NCI-H1694 (cell line): ENCODE measurements around the gene TSSK2.

Experiments
- DNase-seq: peaks from one replicate; lab custom pipeline; 2025; lab: John Stamatoyannopoulos, UW

The TSSK2 gene

GRCh38 chr22:19106886-19107729 lies 24.0 kb upstream of the TSSK2 start:
- no peak for DNase-seq

DNA sequence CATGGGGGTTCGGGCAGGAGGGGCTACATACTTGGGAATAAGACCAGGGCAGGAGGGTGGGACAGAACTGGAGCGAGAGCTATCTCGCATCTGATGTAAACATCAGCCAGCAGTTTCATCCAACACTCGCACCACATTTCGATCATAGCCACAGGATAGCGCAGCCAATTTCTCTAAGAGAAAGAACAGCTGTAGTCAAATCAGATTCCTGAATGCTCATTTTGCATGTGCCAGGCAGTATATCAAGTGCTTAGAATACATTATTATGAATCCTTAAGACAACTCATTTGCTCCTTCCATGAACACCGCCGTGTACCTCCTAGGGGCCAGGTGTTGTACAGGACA lies 23.4 kb upstream of the TSSK2 start:
- DNase-seq = no peak

GRCh38 chr22:19108807-19109197 lies 22.3 kb upstream of the TSSK2 start:
- DNase-seq = no peak

GRCh38 chr22:19109198-19110063 lies 21.7 kb upstream of the TSSK2 start:
- no peak for DNase-seq

DNA sequence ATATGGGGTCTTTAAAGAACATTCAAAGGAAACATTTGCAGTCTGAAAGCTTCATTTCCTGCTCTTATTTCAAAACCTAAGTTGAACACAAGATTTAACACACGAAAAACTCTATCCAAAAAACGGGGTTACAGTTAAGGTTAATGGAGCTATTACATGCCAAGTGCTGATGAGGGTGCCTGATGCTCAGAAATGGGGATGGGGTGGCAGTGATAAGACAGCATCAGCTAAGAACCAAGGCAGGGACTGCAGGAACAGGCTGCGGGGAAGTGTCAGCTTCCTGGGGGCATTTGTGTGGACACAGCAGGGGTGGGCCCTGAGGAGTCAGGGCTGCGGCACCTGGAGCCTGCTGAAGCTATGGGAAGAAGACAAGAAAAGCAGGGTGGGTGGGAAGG lies 21.0 kb upstream of the TSSK2 start:
- DNase-seq = no peak

- no peak for DNase-seq
Observed at GRCh38 chr22:19110646-19111045, 20.5 kb upstream of the TSSK2 start.

GRCh38 chr22:19111140-19111539 lies 20.0 kb upstream of the TSSK2 start:
- no peak for DNase-seq

DNA sequence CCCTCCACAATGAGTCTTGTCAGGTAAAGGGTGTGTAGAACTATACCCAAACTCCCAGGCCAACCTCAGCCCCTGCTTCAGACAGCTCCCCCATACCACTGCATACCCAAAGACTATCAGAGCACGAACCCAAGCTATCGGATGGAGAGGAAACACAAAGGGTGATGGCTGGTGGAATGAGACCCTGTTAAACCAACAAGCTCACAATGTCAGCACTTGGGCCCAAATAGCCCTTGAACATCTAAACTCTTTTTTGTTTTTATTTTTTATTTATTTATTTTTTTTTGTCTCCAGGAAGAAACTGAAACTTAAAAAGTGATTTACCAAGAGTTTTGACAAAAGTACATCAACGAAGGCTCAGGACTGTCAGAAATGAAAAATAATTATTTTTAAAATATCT lies 19.5 kb upstream of the TSSK2 start:
- no peak for DNase-seq

DNA sequence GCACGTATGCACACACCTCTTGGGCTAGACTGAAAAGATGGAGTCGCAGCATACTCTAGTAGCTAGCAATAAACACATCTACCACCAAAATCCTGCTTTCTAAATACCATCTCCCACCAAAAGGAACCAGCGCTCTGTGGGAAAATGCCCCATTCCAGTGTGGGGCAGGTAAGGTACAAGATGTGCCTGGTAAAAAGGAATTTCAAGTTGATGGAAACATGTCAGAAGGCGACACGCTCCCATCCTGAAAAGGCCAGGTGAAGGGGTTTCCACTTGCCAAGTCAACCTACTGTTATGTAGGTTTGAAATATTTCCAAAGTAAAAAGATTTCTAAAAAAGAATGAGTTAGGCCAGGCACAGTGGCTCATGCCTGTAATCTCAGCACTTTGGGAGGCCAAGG lies 17.7 kb upstream of the TSSK2 start:
- no peak for DNase-seq

- DNase-seq = no peak
Observed at GRCh38 chr22:19114984-19115552, 16.0 kb upstream of the TSSK2 start.

DNA sequence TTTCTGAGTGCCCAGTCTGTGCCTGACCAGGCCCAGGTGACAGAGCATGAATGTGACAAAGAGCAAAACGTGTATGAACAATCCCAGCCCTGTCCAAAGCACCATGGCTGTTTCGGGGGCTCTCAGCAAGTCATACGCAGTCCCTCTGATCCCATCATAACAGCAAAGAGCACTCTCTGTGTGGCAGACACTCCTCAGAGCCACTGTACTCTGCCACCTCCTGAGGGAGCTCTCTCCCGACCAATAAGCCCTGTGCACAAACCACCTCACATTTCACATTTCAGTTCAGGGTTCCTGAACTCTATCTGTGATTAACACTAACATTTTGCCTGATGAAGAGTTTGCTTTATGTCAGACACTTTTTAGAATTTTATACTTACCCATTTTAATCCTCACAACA lies 15.5 kb upstream of the TSSK2 start:
- DNase-seq = no peak

- no peak for DNase-seq
Observed at GRCh38 chr22:19117111-19117512, 14.0 kb upstream of the TSSK2 start.

GRCh38 chr22:19118329-19118880 lies 12.7 kb upstream of the TSSK2 start:
- DNase-seq = no peak

- DNase-seq = no peak
Observed at GRCh38 chr22:19119949-19120348, 11.2 kb upstream of the TSSK2 start.

- DNase-seq = no peak
Observed at GRCh38 chr22:19120829-19121630, 10.1 kb upstream of the TSSK2 start.

DNA sequence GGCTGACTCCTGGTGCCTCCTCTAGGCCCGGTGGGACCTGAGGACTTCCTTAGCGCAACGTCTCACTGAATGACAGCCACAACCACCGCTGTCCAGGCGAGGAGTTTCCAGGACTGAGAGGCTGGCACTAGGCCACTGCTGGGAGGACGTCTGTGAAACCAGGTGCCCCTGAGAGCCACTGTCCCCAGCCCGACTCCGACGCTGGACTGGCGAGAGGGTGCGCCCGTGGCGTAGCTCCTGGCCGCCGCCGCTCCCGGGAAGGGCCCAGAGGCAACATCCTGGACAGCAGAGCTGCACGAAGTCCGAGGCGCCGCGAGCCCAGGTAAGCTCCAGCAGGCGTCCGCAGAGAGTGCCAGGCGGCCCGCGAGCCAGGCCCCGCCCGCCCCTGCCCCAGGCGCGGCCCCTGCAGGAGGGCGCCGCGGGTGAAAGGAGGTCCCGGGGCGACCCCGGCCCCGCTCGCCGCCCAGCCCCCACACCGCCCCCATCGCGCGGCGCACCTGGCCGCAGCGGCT lies 9.4 kb upstream of the TSSK2 start:
- DNase-seq = no peak

DNA sequence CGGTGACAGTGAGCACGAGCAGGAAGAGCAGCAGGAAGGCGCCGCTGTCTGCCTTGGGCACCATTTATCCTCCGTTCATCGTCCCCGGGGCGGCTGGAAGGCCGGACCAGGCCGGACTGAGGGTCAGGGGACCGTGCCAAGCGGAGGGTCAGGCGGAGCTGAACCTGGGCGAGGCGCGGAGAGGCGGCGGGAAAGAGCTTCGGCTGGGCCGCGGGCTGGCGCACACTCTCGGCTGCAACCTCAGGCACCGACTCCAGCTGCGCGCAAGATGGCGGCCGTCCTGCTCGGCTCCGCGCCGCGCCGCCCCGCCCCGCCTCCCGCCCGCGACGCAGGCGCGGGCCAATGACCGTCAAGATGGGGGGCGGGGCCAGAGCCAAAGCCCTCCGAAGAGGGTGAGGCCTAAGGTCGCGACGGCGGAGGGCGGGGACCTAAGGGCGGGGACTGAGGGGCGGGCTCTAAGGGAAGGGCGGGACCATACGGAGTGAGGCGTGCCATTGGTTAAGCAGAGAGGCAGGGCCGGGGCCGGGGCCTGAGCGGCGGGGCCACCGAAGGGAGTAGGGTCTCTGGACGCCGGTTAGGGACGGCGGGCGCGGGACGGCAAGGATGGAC lies 8.9 kb upstream of the TSSK2 start, which contains the start of gene DGCR2:
Gene DGCR2, minus strand, starts transcription at position 270 of the 609 bp plus-strand sequence. Its CDS starts 206 bp downstream, at position 64.
- peak; percentile 84 for DNase-seq

DNA sequence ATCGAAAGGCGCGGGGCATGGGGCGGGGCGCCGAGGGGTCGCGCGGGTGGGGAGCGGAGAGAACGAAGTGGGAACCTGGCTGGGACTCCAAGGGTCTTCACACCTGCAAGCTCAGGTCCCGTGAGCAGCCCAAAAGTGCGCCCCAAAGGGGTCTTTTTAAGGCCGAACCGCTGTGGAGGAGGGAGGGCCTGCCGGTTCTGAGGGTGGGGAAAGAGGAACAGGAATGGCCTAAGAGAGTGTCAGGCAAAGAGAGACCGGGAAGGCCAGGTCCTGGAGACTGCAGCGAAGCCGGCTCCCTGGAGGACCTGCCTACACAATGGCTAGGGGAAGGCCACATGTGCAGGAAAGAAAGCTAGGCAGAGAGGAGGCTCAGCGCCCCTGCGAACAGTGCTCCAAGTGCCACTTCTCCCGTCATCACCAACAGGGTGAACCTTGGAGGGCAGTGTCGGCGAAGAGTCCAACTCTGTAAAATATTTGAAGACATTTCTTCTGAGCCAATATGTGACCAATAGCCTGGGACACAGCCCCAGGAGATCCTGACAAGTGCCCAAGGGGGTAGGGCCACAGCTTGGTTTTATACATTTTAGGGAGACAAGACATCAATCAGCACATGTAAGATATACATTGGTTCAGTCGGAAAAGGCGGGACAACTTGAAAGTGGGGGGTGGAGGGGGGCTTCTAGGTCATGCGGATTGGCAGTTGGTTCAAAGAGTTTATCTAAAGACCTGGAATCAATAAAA lies 8.2 kb upstream of the TSSK2 start:
- DNase-seq = no peak

DNA sequence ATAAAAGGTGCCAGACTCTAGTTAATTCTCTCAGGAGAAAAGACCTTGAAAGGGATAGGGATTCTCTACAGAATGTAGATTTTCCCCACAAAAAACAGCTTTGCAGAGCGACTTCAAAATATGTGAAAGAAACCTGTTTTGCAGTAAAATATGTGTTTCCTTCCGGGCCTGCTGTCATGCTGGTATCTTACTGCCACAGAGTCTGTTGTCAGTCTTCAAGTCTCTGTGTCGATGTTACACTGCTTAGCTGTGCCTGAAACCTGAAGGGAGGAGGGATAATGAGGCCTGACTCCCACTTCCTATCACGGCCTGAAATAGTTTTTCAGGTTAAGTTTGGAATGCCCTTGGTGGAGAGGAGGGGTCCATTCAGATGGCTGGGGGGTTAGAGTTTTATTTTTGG lies 7.2 kb upstream of the TSSK2 start:
- DNase-seq = no peak

DNA sequence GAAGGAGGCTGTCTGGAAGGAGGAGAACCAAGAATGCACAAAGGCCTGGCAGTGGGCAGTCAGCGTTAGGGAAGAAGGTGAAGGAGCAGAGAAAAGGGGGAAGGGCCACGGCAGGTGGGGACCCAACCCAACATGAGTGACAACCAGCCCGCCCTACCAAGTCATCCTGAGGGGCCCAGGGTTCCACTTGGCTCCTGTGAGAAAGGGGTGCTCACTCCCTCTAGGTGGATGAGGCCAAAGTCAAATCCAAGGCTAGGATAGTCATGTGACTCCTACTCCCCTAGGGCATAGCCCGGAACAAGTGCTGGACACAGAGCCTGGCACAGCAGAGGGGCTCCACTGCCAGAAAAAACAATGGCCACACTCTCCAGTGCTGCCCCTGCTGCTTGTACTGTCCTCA lies 6.7 kb upstream of the TSSK2 start:
- no peak for DNase-seq
